Stimulated activated effector memory CD8-positive, alpha-beta T cell treated with anti-CD3 and anti-CD28 coated beads, Interleukin-12 subunit alpha, Interleukin-12 subunit beta, amount 100 ng/mL, for 72 hours (primary cell): ENCODE data around the gene RPS6KB1.
A peak's percentile ranks its signal among the peaks of the same experiment; 100 is the strongest.
"Not testable (repeated sequence)": the region's sequence is repeated elsewhere in the genome, so short reads cannot be mapped to it uniquely, and the experiment has no call there.

Experiments
- ATAC-seq: fragments of 150-1000 bp; cut with Tn5 transposase; 2 replicates; pipeline ENCODE4 v1.10.0; 2021
- DNase-seq, 2 donors: peaks; one replicate each; pipeline ENCODE4 v3.0.0; 2021 to 2022; ENCODE audit warnings: low spot score in 2 of 2
- H3K27ac Mint-ChIP-seq: one replicate; pipeline ENCODE4 v1.8.0; 2022; ENCODE audit warnings: mild to moderate bottlenecking, mixed read lengths
- H3K36me3 Mint-ChIP-seq: one replicate; pipeline ENCODE4 v1.8.0; 2022; ENCODE audit warnings: mild to moderate bottlenecking, mixed read lengths
- H3K4me1 Mint-ChIP-seq: one replicate; pipeline ENCODE4 v1.8.0; 2022; ENCODE audit warnings: mixed read lengths
- H3K4me3 Mint-ChIP-seq: one replicate; pipeline ENCODE4 v1.8.0; 2022; ENCODE audit warnings: mild to moderate bottlenecking, mixed read lengths
- H3K9me3 Mint-ChIP-seq: one replicate; pipeline ENCODE4 v1.8.0; 2022; ENCODE audit warnings: mixed read lengths

RPS6KB1 gene

DNA sequence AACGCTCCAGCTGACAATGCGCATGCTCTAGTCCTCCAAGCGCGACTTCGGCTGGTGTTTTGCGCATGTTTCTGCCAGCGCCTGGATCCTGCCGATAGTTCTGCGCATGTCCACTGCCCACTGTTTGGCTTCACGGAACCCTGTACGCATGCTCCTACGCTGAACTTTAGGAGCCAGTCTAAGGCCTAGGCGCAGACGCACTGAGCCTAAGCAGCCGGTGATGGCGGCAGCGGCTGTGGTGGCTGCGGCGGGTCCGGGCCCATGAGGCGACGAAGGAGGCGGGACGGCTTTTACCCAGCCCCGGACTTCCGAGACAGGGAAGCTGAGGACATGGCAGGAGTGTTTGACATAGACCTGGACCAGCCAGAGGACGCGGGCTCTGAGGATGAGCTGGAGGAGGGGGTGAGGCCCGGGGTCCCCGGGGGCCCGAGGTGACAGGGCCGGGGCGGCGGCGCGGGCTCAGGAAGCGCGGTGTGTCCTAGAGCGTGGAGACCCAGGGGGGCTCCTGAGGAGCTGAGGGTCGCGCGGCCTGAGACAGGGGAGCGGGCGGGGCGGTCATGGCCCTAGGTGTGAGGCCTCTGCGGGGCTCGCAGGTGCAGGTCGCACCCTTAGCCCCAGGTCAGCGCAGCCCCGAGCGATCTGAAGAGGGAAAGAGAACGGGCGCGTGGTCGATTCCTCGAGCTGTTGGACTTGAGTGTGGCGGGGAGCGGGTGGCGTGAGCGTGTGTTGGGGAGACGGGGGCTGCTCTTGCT, at the start of gene RPS6KB1, which contains the start of gene TUBD1:
Gene RPS6KB1 (plus strand): TSS at position 198 of the 752 bp plus-strand sequence. CDS start 64 bp downstream, at position 262.
Gene TUBD1 (minus strand): TSS at position 20 of the 752 bp plus-strand sequence. CDS start 1,941 bp downstream, outside the sequence.
- DNase-seq: peak; percentile 89 to 98
- no peaks in the 10 kb centered on the region for H3K9me3 Mint-ChIP-seq
- peak within 1 kb of the TSS; percentile 99 for H3K27ac Mint-ChIP-seq
- H3K36me3 Mint-ChIP-seq: peaks cover 80% of the 10 kb centered on the region
- peak within 1 kb of the TSS; percentile 99 for H3K4me3 Mint-ChIP-seq
- peaks cover 43% of the 10 kb centered on the region for H3K4me1 Mint-ChIP-seq
- ATAC-seq: peak; percentile 97

DNA sequence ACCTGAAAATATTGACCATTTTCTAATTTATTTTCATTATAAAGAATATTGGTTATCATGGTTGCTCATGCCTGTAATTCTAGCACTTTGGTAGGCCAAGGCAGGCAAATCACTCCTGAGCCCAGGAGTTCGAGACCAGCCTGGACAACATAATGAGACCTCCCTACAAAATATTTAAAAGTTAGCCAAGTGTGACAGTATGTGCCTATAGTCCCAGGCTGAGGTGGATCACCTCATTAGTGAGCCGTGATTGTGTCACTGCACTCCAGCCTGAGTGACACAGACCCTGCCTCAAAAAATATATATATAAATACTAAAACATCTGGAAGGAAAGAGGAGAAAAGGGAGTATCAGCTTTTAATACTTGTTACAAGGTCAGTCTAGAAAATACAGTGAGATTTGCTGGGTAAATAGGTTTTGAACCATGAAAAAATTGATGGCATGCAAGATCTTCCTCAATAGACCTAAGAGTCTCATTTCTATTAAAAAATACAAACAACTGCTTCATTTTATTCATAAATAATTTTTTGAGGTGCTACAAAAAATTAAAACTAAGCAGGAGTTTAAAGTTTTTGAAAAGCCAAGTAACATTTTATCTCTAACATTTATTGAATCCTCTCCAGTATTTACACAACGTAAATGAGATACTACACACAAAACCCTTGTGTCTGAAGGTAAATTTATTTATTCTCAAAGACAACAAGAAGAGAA, 47.9 kb upstream of the RPS6KB1 start:
- Mint-ChIP-seq H3K9me3 (no peaks in the 10 kb centered on the region), H3K4me3 (peak overlapping the region; percentile 90), H3K4me1 (peaks cover 70% of the 10 kb centered on the region), H3K27ac (peak overlapping the region; percentile 99), H3K36me3 (peaks cover 76% of the 10 kb centered on the region)
- no peak for DNase-seq
- ATAC-seq: no peak

DNA sequence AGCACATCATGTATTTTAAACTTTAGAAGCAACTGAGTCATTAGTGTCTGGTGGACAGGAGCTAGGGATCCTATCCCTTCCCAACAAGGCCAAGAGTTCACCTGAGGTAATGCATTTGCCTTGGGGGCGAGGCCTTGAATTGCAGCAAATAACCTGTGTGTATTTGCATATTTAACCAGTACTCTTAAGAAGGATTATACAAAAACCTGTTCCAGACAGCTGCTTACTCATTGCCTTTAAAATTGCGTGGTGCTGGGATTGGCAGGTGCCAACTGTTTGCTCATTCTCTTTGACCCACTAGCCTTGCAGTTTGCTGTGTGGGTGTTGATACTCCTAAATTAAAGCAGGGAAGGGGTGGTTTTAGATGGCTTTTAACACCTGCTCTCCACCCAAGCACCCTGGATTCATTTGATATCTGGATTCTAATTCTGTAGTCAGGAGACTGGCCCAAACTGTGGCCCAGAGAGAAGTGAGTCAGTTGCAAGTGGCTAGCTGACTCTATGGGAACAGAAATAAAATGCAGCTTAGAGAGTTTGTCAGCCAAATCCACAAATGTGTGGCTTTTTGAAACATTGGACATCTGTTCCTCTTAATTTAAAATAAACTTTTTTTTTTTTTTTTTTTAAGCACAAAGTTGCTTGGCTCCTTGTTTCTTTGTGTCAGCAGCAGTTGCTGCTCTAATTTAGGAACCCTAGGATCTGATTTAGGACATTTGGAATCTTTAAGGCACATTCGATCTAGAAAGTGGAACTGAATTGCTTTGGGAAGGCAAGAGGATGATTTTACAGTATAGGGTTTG, 47.1 kb upstream of the RPS6KB1 start:
- Mint-ChIP-seq H3K4me1 (peaks cover 64% of the 10 kb centered on the region), H3K9me3 (no peaks in the 10 kb centered on the region), H3K36me3 (peaks cover 68% of the 10 kb centered on the region), H3K27ac (peak overlapping the region; percentile 99), H3K4me3 (peak overlapping the region; percentile 90)
- no peak for ATAC-seq
- DNase-seq: peak in 1 of 2 donors; percentile 69

DNA sequence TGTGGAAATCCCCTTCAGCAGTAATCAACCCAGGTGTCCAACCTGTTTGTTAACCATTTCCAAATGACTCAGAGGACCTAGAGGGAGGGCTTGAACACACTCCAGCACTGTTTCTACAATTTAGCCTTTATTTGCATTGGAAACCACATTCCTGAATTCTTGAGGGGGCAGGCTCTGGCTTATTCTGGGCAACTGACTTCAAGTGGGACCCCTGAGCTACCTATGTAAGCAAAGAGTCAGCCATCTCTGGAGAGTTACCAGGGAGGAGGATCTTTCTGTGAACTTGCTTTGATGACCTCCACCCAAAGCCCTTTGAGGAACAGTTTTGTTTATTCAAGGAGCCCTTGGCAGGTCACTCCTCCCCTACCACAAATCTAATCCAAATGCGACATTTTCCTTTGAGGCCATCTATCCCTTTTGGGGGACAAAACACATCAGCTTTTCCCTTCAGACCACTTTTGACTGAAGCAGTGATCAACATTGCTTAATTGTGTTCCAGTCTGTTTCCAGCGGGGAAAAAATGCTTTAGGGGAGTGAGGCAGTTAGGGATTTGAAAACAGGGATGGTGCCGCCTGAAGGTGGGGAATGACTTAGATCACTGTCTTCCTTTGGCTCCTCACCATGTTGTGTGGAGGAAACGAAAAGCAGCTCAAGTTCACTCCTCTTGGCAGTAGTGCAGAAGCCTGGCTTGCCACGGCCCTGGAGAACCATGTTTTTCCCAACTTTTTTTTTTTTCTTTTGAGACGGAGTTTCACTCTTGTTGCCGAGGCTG, 46.3 kb upstream of the RPS6KB1 start:
- ATAC-seq: peak; percentile 53
- peak overlapping the region; percentile 99 for H3K27ac Mint-ChIP-seq
- H3K36me3 Mint-ChIP-seq: peaks cover 60% of the 10 kb centered on the region
- DNase-seq: peak in 1 of 2 donors; percentile 66
- peak overlapping the region; percentile 90 for H3K4me3 Mint-ChIP-seq
- H3K4me1 Mint-ChIP-seq: peaks cover 58% of the 10 kb centered on the region
- H3K9me3 Mint-ChIP-seq: no peaks in the 10 kb centered on the region

DNA sequence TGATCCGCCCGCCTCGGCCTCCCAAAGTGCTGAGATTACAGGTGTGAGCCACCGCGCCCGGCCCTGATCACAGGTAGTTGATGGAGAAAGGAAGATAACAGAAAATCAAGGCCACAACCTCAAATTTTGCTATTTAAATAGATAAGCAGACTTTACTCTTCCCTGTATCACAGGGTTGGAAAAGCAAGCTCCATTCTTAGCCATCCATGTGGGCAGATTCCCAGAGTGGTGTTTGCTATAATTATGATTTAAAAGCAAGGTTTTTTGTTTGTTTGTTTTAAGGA, 44.6 kb upstream of the RPS6KB1 start:
- Mint-ChIP-seq H3K4me3 (peak overlapping the region; percentile 56), H3K9me3 (no peaks in the 10 kb centered on the region), H3K27ac (peak overlapping the region; percentile 93), H3K36me3 (peaks cover 43% of the 10 kb centered on the region), H3K4me1 (peaks cover 53% of the 10 kb centered on the region)
- no peak for DNase-seq
- ATAC-seq: no peak

DNA sequence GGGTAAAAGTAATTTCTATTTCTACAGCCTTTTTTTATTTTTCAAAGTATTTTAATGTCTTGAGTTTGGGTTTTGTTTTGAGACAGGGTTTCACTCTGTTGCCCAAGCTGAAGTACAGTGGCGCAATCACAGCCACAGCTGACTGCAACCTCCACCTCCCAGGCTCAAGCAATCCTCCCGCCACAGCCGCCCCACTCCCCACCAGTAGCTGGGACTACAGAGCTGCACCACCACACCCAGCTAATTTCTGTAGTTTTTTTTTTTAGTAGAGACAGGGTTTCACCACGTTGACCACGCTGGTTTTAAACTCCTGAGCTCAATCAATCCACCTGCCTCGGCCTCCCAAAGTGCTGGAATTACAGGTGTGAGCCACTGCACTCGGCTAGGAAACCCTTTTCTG, 44.1 kb upstream of the RPS6KB1 start:
- Mint-ChIP-seq H3K4me3 (peak overlapping the region; percentile 56), H3K27ac (peak overlapping the region; percentile 93), H3K9me3 (no peaks in the 10 kb centered on the region), H3K36me3 (peaks cover 38% of the 10 kb centered on the region), H3K4me1 (peaks cover 52% of the 10 kb centered on the region)
- ATAC-seq: peak; percentile 78
- DNase-seq: peak in 1 of 2 donors; percentile 88

DNA sequence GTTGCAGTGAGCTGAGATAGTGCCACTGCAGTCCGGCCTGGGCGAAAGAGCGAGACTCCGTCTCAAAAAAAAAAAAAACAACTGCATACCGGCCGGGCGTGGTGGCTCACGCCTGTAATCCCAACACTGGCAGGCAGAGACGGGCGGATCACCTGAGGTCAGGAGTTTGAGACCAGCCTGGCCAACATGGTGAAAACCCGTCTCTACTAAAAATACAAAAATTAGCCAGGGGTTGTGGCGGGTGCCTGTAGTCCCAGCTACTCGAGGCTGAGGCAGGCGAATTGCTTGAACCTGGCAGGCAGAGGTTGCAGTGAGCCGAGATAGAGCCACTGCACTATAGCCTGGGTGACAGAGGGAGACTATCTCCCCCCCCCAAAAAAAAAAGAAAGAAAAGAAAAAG, 42.6 kb upstream of the RPS6KB1 start:
- not testable (repeated sequence) for H3K4me3 Mint-ChIP-seq, H3K9me3 Mint-ChIP-seq, ATAC-seq, DNase-seq
- H3K36me3 Mint-ChIP-seq: peaks cover 24% of the 10 kb centered on the region
- H3K4me1 Mint-ChIP-seq: peaks cover 45% of the 10 kb centered on the region
- peak overlapping the region; percentile 93 for H3K27ac Mint-ChIP-seq

DNA sequence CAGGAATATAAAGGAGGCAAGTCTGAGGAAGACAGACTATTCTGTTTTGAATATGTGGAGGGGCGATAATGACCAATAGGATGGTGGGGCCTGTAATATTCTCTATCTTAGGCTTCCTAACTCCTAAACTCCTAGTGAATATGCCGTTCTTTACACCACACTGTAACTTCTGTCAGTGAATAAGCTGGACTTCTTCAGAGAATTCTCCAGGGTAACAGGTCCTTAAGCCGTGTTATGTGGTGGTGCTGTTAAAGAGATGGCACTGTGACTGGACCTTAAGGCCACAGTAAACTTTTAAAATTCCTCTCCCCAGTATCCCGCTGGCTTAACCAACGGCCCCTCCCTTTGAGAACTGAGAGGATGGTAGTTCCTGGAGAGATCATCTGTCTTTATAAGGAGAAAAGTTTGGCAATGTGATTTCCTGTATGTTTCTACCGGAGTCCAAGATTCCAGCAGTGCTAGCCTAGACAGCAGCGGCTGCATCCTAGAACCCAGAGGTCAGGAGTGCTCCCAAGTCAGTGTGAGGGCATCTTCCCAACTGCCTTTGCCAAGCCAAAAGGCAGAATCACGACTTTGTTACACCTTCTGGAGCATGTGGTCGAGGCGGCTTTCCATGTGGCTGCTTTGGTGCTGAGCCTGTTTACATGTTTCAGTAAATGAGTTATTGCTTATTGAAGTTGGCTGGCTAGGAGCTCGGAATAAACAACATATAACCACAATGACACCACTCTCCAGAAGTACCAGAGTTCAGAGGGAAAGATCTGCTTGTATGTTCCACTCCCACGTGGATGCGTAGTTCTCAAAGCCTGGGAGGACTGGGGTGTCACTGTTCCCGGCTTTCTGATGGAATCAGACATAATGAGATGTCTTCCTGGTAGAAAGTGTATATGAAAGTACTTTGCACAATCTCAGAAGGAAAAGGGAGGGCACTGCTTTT, 41.2 kb upstream of the RPS6KB1 start:
- H3K9me3 Mint-ChIP-seq: no peaks in the 10 kb centered on the region
- DNase-seq (no peak), ATAC-seq (no peak)
- peaks cover 33% of the 10 kb centered on the region for H3K4me1 Mint-ChIP-seq
- no peak overlapping the region for H3K27ac Mint-ChIP-seq
- H3K4me3 Mint-ChIP-seq: no peak overlapping the region
- peaks cover 13% of the 10 kb centered on the region for H3K36me3 Mint-ChIP-seq

DNA sequence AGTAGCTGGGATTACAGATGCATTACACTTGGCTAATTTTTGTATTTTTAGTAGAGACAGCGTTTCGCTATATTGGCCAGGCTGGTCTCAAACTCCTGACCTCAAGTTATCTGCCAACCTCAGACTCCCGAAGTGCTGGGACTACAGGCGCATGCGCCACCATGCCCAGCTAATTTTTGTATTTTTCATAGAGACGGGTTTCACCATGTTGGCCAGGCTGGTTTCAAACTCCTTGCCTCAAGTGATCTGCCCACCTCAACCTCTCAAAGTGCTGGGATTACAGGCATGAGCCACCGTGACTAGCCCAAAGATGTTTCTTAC, 40.1 kb upstream of the RPS6KB1 start:
- DNase-seq, H3K9me3 Mint-ChIP-seq, H3K4me3 Mint-ChIP-seq, ATAC-seq: not testable (repeated sequence)
- H3K27ac Mint-ChIP-seq: peak overlapping the region; percentile 21
- peaks cover 13% of the 10 kb centered on the region for H3K36me3 Mint-ChIP-seq
- H3K4me1 Mint-ChIP-seq: peaks cover 25% of the 10 kb centered on the region

DNA sequence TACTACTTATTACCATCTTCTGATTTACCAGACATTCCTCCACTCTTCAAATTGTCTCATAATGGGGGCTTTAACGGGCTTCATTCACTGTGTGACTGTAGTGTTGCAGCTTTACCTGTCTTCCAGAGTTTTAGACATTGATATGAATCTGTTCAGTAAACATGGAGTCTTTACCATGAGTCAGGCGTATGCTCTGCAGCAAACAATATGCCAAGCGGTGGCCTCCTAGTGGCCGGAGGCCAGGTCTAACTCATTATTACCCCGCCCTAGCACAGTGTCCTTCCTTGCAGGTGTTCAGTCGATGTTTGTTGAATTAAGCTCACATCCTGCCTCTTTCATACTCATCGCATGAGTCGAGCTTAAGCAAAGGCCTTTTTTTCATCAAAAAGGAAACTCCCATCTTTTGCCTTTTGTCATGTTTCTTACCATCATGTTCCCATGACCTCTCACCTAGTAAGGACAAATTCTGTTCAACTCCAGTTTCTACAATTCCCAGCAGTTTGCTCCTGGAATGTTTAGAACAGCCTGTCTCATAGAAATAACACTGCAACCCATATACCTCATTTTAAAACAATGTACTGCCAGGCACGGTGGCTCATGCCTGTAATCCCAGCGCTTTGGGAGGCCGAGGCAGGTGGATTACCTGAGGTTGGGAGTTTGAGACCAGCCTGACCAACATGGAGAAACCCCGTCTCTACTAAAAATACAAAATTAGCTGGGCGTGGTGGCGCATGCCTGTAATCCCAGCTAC, 39.6 kb upstream of the RPS6KB1 start:
- peak; percentile 78 for ATAC-seq
- peaks cover 22% of the 10 kb centered on the region for H3K4me1 Mint-ChIP-seq
- no peak overlapping the region for H3K4me3 Mint-ChIP-seq
- H3K36me3 Mint-ChIP-seq: peaks cover 13% of the 10 kb centered on the region
- H3K9me3 Mint-ChIP-seq: no peaks in the 10 kb centered on the region
- H3K27ac Mint-ChIP-seq: peak overlapping the region; percentile 21
- no peak for DNase-seq

DNA sequence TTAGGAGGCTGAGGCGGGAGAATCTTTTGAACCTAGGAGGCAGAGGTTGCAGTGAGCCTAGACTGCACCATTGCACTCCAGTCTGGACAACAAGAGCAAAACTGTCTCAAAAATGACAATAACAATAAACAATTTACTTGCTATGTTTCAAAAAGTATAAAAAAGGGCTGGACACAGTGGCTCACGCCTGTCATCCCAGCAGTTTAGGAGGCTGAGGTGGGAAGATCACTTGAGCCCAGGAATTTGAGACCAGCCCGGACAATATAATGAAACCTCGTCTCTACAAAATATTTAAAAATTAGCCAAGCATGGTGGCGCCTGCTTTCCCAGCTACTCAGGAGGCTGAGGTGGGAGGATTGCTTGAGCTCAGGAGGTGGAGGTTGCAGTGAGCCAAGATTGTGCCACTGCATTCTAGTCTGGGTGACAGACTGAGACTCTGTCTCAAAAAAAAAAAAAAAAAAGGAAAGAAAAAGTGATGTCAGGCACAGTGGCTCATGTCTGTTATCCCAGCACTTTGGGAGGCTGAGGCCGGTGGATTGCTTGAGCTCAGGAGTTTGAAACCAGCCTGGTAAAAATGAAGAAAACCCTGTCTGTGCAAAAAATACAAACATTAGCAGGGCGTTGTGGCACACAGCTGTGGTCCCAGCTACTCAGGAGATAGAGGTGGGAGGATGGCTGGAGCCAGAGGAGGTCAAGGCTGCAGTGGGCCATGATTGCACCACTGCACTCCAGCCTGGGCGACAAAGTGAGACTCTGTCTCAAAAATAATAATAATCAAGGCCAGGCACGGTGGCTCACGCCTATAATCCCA, 38.8 kb upstream of the RPS6KB1 start:
- not testable (repeated sequence) for H3K4me3 Mint-ChIP-seq, ATAC-seq, H3K9me3 Mint-ChIP-seq, DNase-seq, H3K36me3 Mint-ChIP-seq, H3K27ac Mint-ChIP-seq
- peaks cover 14% of the 10 kb centered on the region for H3K4me1 Mint-ChIP-seq

DNA sequence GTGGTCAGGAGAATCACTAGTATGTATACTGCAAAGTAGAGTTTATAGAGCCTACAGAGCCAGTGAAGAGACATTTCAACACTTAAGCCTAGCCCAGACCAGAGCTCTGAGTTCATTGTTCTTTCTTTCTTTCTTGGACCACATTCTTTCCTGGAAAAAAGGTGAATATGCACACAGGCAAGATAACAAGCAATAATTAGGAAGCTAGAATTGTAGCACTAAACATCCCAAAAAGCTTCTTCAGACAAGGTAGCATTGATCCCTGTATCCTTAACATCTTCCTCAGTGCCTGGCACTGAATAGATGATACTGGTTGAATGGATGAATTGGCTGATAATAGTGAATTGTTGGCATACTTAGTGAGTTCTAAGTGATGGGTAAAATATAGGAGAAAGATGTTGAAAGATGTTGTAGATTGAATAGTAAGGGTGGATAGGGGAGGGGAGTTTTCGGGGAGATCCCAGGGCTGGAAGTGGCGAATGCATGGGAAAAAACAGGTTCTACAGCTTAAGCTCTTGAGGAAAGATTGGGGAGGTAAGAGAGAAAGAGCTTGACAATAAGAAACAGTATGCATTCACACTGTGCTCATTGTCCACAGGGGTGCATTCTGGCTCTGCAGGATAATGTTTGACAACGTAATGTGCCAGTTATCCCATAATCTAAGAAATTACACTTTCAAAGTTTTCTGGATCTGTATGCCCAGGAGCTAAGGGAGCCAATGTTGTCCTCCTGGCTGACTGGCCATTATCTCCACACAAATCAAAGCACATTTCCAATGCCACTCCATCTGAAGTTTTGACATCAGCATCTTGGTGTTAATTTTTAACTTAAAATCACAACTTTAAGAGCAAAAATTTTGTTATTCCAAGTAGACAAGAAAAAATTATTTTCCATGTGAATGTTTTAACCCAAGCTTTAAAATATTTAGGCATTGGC, 35.8 kb upstream of the RPS6KB1 start:
- Mint-ChIP-seq H3K4me1 (peaks cover 10% of the 10 kb centered on the region), H3K27ac (no peak overlapping the region), H3K9me3 (no peaks in the 10 kb centered on the region), H3K4me3 (no peak overlapping the region), H3K36me3 (peaks cover 23% of the 10 kb centered on the region)
- ATAC-seq (no peak), DNase-seq (no peak)
